T follicular helper cell (primary cell): Measurements from ENCODE around the gene BCL3.

Experiments
- DNase-seq: peaks from one replicate; pipeline ENCODE4 v3.0.0-alpha.2; 2020; ENCODE audit warnings: low read depth

Gene BCL3

DNA sequence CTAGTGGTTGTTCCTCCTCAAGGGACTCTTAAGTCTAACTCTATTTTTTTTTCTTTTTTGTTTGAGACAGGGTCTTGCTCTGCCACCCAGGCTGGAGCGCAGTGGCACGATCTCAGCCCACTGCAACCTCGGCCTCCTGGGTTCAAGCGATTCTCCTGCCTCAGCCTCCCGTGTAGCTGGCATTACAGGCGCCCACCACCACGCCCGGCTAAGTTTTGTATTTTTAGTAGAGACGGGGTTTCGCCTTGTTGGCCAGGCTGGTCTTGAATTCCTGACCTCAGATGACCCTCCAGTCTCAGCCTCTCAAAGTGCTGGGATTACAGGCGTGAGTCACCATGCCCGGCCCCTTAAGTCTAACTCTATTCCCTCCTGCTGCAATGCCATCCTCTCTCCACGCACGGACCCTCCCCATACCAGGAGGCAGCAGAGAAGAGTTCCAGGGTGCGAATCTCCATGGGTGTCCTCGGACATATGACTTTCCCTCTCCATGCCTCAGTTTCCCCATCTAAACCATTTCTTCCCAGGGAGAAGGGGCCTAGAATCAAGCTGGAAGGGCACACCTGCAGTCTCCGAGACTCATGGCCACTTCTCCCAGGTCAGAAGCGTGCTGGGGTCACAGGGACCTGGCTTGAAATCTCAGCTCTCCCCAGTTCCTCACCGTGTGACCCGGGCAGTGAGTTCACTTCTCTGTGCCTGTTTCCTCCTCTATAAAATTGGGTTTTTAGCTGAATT is 6.0 kb upstream of the BCL3 start:
- DNase-seq: no peak

DNA sequence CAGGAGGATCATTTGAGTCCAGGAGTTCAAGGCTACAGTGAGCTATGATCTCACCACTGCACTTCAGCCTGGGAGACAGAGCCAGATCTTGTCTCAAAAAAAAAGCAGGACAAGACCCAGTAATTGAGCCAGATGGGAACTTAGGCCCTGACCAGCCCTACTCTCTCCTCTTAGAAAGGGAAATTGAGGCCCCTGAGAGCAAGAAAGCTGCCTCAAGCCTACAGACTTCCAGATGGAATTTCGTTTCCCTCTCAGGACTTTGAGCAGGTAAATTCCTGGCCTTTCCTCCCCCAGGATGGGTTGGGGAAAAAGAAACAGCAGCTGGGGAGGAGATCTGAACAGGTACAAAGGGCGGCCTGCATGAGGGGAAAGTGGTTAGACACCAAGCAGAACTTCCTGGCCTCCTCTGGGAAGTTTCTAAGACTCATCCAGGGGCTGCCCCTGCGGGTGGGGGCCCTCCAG is 3.6 kb upstream of the BCL3 start:
- no peak for DNase-seq

DNA sequence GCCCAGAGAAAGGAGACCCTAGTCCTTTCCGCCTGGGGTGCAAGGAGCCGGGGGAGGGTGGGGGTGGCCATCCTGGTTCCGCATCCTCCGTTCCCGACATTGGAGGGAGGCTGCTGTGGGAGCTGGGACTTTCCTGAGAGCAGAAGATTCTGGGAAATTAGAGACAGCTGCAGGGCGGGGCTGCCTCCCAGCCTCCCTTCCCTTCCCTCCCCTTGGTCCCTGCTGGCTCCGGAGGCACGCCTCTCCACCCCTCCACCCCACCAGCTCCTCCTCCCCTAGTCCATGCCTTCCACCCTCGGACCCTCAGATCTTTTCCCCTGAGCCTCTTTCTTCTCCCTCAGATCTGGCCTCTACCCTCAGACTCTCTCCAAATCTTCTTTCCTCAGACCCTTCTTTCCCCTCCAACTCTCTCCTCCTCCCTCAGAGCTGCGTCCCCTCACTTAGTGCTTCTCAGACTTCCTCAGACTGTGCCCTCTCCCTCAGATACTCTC is 3.1 kb upstream of the BCL3 start:
- no peak for DNase-seq

- DNase-seq: no peak
Observed at GRCh38 chr19:44745887-44746600, 2.5 kb upstream of the BCL3 start.

DNA sequence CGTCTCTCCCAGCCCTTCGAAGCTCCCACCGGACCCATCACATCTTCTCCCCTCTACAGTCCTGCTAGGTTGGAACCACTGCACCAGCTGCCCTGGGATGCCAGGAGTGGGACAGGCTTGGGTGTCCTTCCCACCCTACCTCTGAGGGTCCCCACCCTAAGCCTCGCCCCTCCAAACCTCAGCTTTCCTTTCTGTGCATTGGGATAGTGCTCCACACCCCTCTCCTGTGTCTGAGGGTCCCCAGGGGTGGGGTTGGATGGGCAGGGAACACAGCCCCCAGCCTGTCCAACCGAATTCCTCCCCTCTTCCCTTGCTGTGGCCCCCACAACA is 1.9 kb upstream of the BCL3 start:
- DNase-seq: no peak

GRCh38 chr19:44746946-44747738 is 1.4 kb upstream of the BCL3 start:
- DNase-seq: peak; percentile 86

- no peak for DNase-seq
Observed at GRCh38 chr19:44747739-44748425, 626 bp upstream of the BCL3 start.

GRCh38 chr19:44749292-44749691 is 784 bp downstream of the BCL3 start:
- no peak for DNase-seq

GRCh38 chr19:44749994-44750393 is 1.5 kb downstream of the BCL3 start:
- no peak for DNase-seq

DNA sequence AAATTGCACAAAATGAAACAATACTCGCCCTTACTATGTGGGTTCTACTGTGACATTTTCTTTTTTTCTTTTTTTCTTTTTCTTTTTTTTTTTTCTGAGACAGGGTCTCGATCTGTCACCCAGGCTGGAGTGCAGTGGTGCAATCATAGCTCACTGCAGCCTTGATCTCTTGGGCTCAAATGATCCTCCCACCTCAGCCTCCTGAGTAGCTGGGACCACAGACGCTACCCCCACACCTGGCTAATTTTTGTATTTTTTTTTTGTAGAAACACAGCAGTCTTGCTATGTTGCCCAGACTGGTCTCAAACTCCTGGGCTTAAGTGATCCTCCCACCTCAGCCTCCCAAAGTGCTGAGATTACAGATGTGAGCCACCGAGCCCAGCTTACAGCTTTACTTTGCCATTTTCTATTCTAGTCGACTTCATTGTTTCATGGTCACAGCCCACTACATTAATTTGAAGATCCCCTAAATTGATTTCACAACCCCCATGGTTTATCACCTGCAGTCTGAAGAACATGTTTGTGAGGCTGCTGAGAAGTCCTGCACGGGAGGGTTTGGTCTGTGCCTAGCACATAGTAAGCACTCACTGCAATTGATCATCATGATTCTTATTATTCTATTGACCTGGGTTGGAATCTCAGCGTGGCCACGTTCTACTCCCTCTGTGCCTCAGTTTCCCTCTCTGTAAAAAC is 3.8 kb downstream of the BCL3 start:
- no peak for DNase-seq

GRCh38 chr19:44752816-44753625 is 4.5 kb downstream of the BCL3 start:
- peak; percentile 92 for DNase-seq

- DNase-seq: no peak
Observed at GRCh38 chr19:44753626-44753931, 5.1 kb downstream of the BCL3 start.

- DNase-seq: no peak
Observed at GRCh38 chr19:44753932-44754749, 5.6 kb downstream of the BCL3 start.

GRCh38 chr19:44754750-44755080 is 6.2 kb downstream of the BCL3 start:
- DNase-seq: no peak

- no peak for DNase-seq
Observed at GRCh38 chr19:44755219-44755618, 6.7 kb downstream of the BCL3 start.

DNA sequence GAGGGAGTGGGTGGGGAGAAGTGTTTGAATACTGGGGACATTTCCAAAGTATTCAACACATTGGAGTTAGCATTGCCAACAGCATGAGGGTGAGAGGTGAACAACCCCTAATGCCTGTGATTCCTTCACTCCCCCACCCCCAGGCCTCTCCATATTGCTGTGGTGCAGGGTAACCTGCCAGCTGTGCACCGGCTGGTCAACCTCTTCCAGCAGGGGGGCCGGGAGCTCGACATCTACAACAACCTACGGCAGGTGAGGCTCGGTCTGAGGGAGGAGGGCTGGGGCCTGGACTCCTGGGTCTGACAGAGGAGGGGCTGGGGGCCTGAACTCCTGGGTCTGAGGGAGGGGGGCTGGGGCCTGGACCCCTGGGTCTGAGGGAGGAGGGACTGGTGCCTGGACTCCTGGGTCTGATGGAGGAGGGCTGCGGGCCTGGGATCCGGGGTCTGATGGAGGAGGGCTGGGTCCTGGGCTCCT is 7.6 kb downstream of the BCL3 start:
- DNase-seq: no peak

DNA sequence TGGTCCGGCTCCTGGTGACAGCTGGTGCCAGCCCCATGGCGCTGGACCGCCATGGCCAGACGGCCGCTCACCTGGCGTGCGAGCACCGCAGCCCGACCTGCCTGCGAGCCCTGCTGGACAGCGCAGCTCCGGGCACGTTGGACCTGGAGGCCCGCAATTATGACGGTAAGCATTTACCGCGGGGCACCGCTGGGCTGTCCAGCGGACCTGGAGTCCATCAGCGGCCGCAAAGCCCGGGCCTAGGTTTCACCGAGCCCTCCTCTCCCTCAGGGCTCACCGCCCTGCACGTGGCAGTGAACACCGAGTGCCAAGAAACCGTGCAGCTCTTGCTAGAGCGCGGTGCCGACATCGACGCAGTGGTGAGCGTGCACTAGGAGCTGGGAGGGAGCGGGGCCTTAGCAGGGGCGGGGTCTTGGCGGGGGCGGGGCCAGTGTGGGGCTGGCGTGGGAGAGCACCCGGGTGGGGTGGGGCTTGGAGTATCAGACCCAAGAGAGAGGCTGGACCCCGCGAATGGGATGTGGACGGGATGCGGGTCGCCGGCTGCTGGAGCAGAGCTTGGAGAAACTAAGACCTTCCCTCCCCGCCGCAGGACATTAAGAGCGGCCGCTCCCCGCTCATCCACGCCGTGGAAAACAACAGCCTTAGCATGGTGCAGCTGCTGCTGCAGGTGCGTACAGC is 8.7 kb downstream of the BCL3 start:
- no peak for DNase-seq

DNA sequence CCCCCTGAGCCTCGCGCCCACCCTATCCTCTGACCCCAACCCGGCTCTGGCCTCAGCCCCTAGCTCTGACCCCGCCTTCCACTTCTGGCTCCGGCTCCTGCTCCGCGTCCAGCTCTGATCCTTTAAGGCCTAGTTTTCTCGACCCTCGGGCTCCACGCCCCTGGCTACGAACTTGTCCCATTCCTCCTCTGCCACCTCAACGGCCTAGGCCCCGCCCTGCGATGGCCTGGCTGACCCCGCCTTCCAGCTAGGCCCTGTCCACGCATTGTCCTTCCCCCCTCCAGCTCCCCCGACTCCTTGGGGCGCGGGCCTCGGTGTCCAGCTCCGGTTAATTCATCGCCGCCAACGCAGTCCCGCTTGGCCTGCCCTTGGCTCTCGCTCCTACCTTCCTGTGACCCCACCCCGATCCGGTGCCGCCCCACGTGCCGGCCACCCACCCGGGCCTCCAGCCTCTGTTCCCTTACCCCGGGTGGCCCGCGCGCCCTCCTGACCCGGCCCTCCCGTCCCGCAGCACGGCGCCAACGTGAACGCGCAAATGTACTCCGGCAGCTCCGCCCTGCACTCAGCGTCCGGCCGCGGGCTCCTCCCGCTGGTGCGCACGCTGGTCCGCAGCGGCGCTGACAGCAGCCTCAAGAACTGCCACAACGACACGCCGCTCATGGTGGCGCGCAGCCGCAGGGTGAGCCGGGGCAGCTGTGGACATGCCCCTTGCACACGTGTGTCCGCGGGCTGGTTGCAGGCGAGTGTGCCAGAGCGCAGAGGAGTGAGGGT is 9.4 kb downstream of the BCL3 start:
- no peak for DNase-seq

- no peak for DNase-seq
Observed at GRCh38 chr19:44758596-44758995, 10.1 kb downstream of the BCL3 start.
